DMS114 treated with DMSO at 0.1 percent for 48 hours (cell line): ENCODE measurements around the gene TEX48.

Experiments used
- DNase-seq: peaks from one replicate; lab custom pipeline; 2025; ENCODE audit not compliant: unreplicated experiment; lab: John Stamatoyannopoulos, UW

Gene TEX48

GRCh38 chr9:114669961-114670360 lies 12.0 kb downstream of the TEX48 start:
- no peak for DNase-seq

- DNase-seq: no peak
These were observed 13.8 kb downstream of the TEX48 start for GRCh38 chr9:114668146-114668545.

GRCh38 chr9:114666851-114667250 lies 15.1 kb downstream of the TEX48 start:
- no peak for DNase-seq

- no peak for DNase-seq
These were observed 15.6 kb downstream of the TEX48 start for GRCh38 chr9:114666401-114666800.

GRCh38 chr9:114664181-114664580 lies 17.8 kb downstream of the TEX48 start:
- no peak for DNase-seq

- DNase-seq: peak; percentile 10
These were observed 19.7 kb downstream of the TEX48 start for GRCh38 chr9:114662081-114662989.

- DNase-seq: no peak
These were observed 24.3 kb downstream of the TEX48 start, which contains the start of gene TEX53 for GRCh38 chr9:114657705-114658104. TEX53 (minus strand) TSS chr9:114657805; CDS start chr9:114657774, 31 bp downstream.

GRCh38 chr9:114656301-114656700 lies 25.7 kb downstream of the TEX48 start:
- DNase-seq: no peak

- DNase-seq: no peak
These were observed 26.3 kb downstream of the TEX48 start for GRCh38 chr9:114655689-114656088.

- peak; percentile 41 for DNase-seq
These were observed 28.3 kb downstream of the TEX48 start for GRCh38 chr9:114653556-114654159.

- no peak for DNase-seq
These were observed 29.0 kb downstream of the TEX48 start for GRCh38 chr9:114652776-114653555.

GRCh38 chr9:114643896-114644295 lies 38.1 kb downstream of the TEX48 start:
- DNase-seq: no peak

- DNase-seq: no peak
These were observed 39.0 kb downstream of the TEX48 start for GRCh38 chr9:114643001-114643400.

- DNase-seq: no peak
These were observed 40.0 kb downstream of the TEX48 start for GRCh38 chr9:114641967-114642366.

- no peak for DNase-seq
These were observed 43.6 kb downstream of the TEX48 start for GRCh38 chr9:114638404-114638803.

- no peak for DNase-seq
These were observed 47.6 kb downstream of the TEX48 start for GRCh38 chr9:114634387-114634786.

GRCh38 chr9:114633438-114634089 lies 48.4 kb downstream of the TEX48 start:
- DNase-seq: no peak

GRCh38 chr9:114631166-114631565 lies 50.8 kb downstream of the TEX48 start:
- DNase-seq: no peak

- DNase-seq: no peak
These were observed 52.4 kb downstream of the TEX48 start for GRCh38 chr9:114629563-114630090.

- no peak for DNase-seq
These were observed 54.4 kb downstream of the TEX48 start for GRCh38 chr9:114627553-114627952.
